Neural crest cell (in vitro differentiated cells): ENCODE results near the gene UBE2H. TPM values are rescaled to one million over a fixed set of nuclear protein-coding genes. Genes with fewer than 3 reads are reported as not detected.

Experiments used
- DNase-seq: peaks from one replicate; pipeline ENCODE4 v3.0.0; 2021; ENCODE audit warnings: low read depth, mixed read lengths, low spot score
- H3K27ac Mint-ChIP-seq: one replicate; pipeline ENCODE4 v1.8.0; 2021; ENCODE audit warnings: mild to moderate bottlenecking, mixed read lengths; ENCODE audit not compliant: unreplicated experiment
- H3K27me3 Mint-ChIP-seq: 2 replicates; pipeline ENCODE4 v1.8.0; 2021; ENCODE audit warnings: low read depth, mild to moderate bottlenecking, mixed read lengths
- H3K36me3 Mint-ChIP-seq: 2 replicates; pipeline ENCODE4 v1.8.0; 2021; ENCODE audit warnings: low read depth, mild to moderate bottlenecking, mixed read lengths
- H3K4me1 Mint-ChIP-seq: 2 replicates; pipeline ENCODE4 v1.8.0; 2021; ENCODE audit warnings: mixed read lengths
- H3K4me3 Mint-ChIP-seq: one replicate; pipeline ENCODE4 v1.8.0; 2021; ENCODE audit warnings: mild to moderate bottlenecking, mixed read lengths
- H3K9me3 Mint-ChIP-seq: 2 replicates; pipeline ENCODE4 v1.8.0; 2021; ENCODE audit warnings: mixed read lengths
- total RNA-seq: library from RNA; stranded (reverse); gene quantifications from 2 replicates; pipeline ENCODE4 v1.2.1, GENCODE V29; 2021
- TF ChIP-seq, protein P1 (sequence below): fragments of 200-600 bp; sonication (generic); conservative IDR thresholded peaks from 2 replicates; pipeline ENCODE4 v1.5.0; 2021; ENCODE audit warnings: antibody characterized with exemption, mild to moderate bottlenecking

Gene UBE2H
- total RNA-seq, 1 donor from 2014 or later = 43.4 TPM

DNA sequence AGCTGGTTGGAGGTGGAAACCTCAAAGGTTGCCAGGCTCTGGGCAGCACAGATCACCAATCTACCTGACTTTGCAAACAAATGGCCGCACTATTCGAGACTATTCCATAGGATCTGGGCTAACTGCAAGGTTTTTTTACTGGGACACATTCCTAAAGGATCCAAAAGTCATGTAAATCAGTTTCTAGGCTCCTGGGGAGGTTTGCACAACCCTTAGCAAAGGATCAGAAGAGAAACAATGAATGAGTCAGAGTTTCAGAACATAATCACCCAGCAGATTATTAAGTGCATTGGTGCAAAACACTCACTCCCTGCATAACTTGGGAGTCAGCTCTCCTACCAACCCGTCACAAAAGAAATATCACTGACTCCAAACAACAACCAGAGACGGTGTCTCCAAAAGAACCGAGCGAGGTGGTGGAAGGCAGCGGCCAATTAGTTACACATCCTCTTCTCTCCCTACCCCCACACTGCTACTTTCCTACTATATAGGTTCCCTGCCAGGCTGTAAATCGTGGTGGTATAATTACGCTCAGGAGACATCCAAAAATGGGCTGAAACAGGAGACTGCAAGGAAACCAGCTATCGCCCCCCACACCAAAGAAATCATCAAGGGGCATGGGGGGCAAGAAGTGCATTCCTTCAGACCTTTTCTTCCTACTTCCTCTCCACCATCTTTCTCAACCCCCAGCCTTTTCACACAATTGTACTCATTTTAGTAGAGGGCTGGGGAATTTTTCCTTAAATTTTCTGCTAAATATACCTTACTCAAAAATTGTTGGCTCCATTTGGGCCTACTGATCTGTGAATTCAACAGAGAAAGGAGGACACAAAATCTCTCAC, 3.2 kb downstream of the UBE2H start:
- Mint-ChIP-seq H3K27me3 (no peaks in the 10 kb centered on the region), H3K36me3 (peaks cover 8% of the 10 kb centered on the region), H3K4me1 (peaks cover 14% of the 10 kb centered on the region), H3K27ac (no peak overlapping the region), H3K9me3 (no peaks in the 10 kb centered on the region), H3K4me3 (no peak overlapping the region)
- DNase-seq = no peak
- TF ChIP-seq, protein P1, sequence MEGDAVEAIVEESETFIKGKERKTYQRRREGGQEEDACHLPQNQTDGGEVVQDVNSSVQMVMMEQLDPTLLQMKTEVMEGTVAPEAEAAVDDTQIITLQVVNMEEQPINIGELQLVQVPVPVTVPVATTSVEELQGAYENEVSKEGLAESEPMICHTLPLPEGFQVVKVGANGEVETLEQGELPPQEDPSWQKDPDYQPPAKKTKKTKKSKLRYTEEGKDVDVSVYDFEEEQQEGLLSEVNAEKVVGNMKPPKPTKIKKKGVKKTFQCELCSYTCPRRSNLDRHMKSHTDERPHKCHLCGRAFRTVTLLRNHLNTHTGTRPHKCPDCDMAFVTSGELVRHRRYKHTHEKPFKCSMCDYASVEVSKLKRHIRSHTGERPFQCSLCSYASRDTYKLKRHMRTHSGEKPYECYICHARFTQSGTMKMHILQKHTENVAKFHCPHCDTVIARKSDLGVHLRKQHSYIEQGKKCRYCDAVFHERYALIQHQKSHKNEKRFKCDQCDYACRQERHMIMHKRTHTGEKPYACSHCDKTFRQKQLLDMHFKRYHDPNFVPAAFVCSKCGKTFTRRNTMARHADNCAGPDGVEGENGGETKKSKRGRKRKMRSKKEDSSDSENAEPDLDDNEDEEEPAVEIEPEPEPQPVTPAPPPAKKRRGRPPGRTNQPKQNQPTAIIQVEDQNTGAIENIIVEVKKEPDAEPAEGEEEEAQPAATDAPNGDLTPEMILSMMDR = no peak

DNA sequence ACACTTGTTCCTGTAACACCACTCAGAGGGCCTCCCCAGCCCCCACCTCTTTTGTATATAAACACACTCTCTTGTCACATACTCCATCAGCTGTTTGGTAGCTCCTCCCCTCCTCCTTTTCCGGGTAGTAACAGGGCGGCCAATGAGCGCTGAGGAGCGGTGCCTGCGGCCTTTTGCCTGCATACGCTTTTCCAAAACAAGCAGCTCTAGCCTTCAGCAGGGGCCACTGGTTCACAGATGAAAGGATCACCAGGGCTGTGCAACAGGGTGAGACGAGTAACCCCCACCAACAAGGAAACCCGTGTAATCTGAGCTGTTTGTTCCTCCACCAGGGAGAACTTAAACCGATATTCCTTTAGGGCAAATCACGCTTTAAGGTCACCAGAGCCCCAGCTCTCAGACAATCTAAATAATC, 3.9 kb downstream of the UBE2H start:
- Mint-ChIP-seq H3K27me3 (no peaks in the 10 kb centered on the region), H3K9me3 (no peaks in the 10 kb centered on the region), H3K4me3 (no peak overlapping the region), H3K27ac (no peak overlapping the region), H3K36me3 (peaks cover 9% of the 10 kb centered on the region), H3K4me1 (peaks cover 14% of the 10 kb centered on the region)
- TF ChIP-seq, protein P1 = no peak
- DNase-seq = peak; percentile 70

DNA sequence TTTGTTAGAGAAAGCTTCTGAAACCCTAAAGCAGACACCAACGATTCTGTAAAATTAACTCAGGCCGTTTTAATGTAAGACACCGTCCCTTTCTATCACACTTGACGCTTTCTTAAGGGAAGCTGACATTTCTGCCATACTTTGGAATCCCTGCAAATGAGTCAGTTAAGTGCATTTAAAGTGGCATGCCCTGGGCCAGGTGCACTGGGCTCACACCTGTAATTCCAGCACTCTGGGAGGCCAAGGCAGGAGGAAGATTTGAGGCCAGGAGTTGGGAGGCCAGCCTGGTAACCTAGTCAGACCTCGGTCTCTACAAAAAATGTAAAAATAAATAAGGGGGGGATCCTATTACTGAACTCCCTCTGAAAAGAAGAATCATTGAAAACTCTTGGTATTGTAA, 4.4 kb downstream of the UBE2H start:
- H3K4me1 Mint-ChIP-seq = peaks cover 14% of the 10 kb centered on the region
- TF ChIP-seq, protein P1 = no peak
- no peaks in the 10 kb centered on the region for H3K27me3 Mint-ChIP-seq
- H3K4me3 Mint-ChIP-seq = no peak overlapping the region
- H3K9me3 Mint-ChIP-seq = no peaks in the 10 kb centered on the region
- H3K36me3 Mint-ChIP-seq = peaks cover 9% of the 10 kb centered on the region
- H3K27ac Mint-ChIP-seq = no peak overlapping the region
- no peak for DNase-seq

DNA sequence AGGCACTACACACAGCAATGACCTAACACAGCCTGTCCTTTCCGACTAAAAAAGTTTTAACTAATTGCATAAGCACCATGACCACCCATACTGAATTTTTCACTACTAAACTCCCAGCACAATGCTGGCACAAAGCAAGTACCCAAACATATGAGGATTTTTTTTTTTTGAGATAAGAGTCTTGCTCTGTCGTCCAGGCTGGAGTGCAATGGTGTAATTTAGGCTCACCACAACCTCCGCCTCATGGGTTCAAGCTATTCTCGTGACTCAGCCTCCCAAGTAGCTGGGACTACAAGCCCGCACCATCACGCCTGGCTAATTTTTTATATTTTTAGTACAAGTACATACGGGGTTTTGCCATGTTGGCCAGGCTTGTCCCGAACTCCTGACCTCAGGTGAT, 5.1 kb downstream of the UBE2H start:
- no peaks in the 10 kb centered on the region for H3K27me3 Mint-ChIP-seq
- H3K36me3 Mint-ChIP-seq = peaks cover 9% of the 10 kb centered on the region
- H3K9me3 Mint-ChIP-seq = no peaks in the 10 kb centered on the region
- DNase-seq = no peak
- H3K4me3 Mint-ChIP-seq = peak overlapping the region; percentile 20
- peaks cover 8% of the 10 kb centered on the region for H3K4me1 Mint-ChIP-seq
- TF ChIP-seq, protein P1 = no peak
- no peak overlapping the region for H3K27ac Mint-ChIP-seq

DNA sequence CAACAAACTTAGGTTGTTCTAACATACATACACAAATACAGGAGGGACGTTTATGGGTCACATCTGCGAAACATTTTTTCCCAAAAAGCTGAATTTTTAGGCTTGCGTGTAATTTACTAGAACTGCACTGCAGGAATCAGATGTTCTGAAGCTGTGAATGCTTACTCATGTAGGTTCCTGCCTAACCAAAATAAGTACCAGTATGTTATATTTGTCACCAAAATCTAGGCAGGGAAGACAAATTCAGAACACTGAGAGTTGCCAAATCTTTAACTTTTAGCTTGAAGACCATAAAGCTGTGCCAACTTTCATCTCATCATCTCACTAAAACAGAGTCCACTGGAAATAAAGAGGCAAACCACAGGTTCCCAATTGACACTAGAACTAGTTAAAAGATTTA, 5.7 kb downstream of the UBE2H start:
- no peak overlapping the region for H3K27ac Mint-ChIP-seq

More for the DNA sequence above, 5.7 kb downstream of the UBE2H start:
- H3K4me1 Mint-ChIP-seq = peaks cover 7% of the 10 kb centered on the region
- TF ChIP-seq, protein P1 = no peak
- no peak for DNase-seq
- H3K36me3 Mint-ChIP-seq = peaks cover 9% of the 10 kb centered on the region
- H3K27me3 Mint-ChIP-seq = no peaks in the 10 kb centered on the region
- no peak overlapping the region for H3K4me3 Mint-ChIP-seq
- no peaks in the 10 kb centered on the region for H3K9me3 Mint-ChIP-seq
